ENCODE data around the gene RRAGB. TPM values are rescaled to one million over a fixed set of nuclear protein-coding genes. Genes with fewer than 3 reads are reported as not detected.

RRAGB gene
- total RNA-seq, 1 experiment from 2014 or later, result 19.6 TPM

DNA sequence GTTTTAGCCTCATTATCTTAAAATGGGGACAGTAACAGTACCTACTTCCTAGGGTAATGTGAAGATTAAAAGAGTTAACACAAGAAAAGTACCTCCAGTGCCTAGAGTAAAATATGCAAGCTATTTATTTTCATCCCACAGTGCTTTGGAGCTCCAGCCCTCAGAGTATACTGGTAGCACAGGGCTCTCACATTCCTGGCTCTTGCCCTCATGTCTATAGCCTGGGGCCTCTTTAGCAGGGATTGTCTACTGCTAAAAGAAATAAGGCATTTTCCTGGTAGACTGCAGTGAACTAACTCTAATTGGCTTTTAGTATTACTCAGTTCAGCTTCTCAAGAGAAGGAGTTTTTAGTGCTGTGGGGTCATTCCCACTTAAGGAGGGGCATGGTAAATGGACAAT, 60.8 kb downstream of the RRAGB start:
- Histone ChIP-seq H3K27ac (ENCODE audit: low read length) (no peak overlapping the region), H3K4me1 (ENCODE audit: control insufficient read depth, insufficient read depth, low read length) (no peaks in the 10 kb centered on the region), H3K4me3 (ENCODE audit: low read depth in 2 of 2, low read length in 2 of 2) (no peak overlapping the region), H3K9me3 (ENCODE audit: control insufficient read depth, insufficient read depth, low read depth, low read length) (no peaks in the 10 kb centered on the region), H3K36me3 (ENCODE audit: control insufficient read depth, insufficient read depth, low read length) (no peaks in the 10 kb centered on the region), H3K27me3 (ENCODE audit: control insufficient read depth, insufficient read depth, low read length) (no peaks in the 10 kb centered on the region)
- intact Hi-C loops (cut with micrococcal nuclease; ENCODE audit: unreplicated experiment) (loop anchor here (10.0 kb wide), 1 partner anchor 64 kb away; the partner anchor contains the start of gene RRAGB), in situ Hi-C loops (cut with HindIII; ENCODE audit: low pct_unique_long_range_greater_than_20kb, low sequenced_read_pairs) (no loop called here)
- DNase-seq (ENCODE audit: low read depth, low spot score), result no peak
- TF ChIP-seq POLR2AphosphoS5 (IDR thresholded peaks at IDR 0.05; ENCODE audit: low read depth, low read length), result no peak
- TF ChIP-seq TCF7L2 (IDR thresholded peaks at IDR 0.05; ENCODE audit: low read depth, low read length), result no peak
- TF ChIP-seq, protein P1, sequence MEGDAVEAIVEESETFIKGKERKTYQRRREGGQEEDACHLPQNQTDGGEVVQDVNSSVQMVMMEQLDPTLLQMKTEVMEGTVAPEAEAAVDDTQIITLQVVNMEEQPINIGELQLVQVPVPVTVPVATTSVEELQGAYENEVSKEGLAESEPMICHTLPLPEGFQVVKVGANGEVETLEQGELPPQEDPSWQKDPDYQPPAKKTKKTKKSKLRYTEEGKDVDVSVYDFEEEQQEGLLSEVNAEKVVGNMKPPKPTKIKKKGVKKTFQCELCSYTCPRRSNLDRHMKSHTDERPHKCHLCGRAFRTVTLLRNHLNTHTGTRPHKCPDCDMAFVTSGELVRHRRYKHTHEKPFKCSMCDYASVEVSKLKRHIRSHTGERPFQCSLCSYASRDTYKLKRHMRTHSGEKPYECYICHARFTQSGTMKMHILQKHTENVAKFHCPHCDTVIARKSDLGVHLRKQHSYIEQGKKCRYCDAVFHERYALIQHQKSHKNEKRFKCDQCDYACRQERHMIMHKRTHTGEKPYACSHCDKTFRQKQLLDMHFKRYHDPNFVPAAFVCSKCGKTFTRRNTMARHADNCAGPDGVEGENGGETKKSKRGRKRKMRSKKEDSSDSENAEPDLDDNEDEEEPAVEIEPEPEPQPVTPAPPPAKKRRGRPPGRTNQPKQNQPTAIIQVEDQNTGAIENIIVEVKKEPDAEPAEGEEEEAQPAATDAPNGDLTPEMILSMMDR (IDR thresholded peaks at IDR 0.05), result no peak
- TF ChIP-seq, protein P2, sequence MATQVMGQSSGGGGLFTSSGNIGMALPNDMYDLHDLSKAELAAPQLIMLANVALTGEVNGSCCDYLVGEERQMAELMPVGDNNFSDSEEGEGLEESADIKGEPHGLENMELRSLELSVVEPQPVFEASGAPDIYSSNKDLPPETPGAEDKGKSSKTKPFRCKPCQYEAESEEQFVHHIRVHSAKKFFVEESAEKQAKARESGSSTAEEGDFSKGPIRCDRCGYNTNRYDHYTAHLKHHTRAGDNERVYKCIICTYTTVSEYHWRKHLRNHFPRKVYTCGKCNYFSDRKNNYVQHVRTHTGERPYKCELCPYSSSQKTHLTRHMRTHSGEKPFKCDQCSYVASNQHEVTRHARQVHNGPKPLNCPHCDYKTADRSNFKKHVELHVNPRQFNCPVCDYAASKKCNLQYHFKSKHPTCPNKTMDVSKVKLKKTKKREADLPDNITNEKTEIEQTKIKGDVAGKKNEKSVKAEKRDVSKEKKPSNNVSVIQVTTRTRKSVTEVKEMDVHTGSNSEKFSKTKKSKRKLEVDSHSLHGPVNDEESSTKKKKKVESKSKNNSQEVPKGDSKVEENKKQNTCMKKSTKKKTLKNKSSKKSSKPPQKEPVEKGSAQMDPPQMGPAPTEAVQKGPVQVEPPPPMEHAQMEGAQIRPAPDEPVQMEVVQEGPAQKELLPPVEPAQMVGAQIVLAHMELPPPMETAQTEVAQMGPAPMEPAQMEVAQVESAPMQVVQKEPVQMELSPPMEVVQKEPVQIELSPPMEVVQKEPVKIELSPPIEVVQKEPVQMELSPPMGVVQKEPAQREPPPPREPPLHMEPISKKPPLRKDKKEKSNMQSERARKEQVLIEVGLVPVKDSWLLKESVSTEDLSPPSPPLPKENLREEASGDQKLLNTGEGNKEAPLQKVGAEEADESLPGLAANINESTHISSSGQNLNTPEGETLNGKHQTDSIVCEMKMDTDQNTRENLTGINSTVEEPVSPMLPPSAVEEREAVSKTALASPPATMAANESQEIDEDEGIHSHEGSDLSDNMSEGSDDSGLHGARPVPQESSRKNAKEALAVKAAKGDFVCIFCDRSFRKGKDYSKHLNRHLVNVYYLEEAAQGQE (IDR thresholded peaks at IDR 0.05; ENCODE audit: insufficient read depth in 1 of 2, low read depth in 2 of 2, low read length in 1 of 2), result no peak
- TF ChIP-seq SIN3A (IDR thresholded peaks at IDR 0.05; ENCODE audit: borderline replicate concordance, insufficient read depth, low read depth, low read length), result no peak
- ATAC-seq, result no peak
- no TSS peak for BruUV-seq (replicated peaks)
- POLR2A ChIA-PET, result no interaction called here
- CTCF ChIA-PET, result no interaction called here

DNA sequence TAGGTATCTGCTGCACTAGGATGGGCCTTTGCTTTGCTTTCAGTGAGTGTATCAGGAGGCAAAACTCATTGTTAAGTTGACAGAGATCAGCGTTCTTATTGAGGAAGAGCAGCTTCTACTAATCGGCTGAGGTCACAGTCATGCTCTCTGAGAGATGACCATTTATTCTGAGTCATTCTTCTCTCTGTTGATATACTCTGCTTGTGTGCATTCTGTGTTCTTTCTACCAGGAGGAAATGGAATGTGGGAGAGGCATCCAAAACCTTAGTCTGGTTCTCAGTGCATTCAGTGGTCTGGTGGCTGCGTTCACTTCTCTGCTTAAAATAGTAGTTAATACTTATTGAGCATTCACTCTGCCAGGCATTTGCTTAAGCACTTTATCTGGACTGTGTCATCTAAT, 66.2 kb downstream of the RRAGB start:
- ChIA-PET CTCF (no interaction called here), POLR2A (no interaction called here)
- DNase-seq (ENCODE audit: low read depth, low spot score) (no peak), ATAC-seq (no peak)
- Histone ChIP-seq H3K27ac (ENCODE audit: low read length) (no peak overlapping the region), H3K9me3 (ENCODE audit: control insufficient read depth, insufficient read depth, low read depth, low read length) (no peaks in the 10 kb centered on the region), H3K36me3 (ENCODE audit: control insufficient read depth, insufficient read depth, low read length) (no peaks in the 10 kb centered on the region), H3K4me3 (ENCODE audit: low read depth in 2 of 2, low read length in 2 of 2) (no peak overlapping the region), H3K4me1 (ENCODE audit: control insufficient read depth, insufficient read depth, low read length) (no peaks in the 10 kb centered on the region), H3K27me3 (ENCODE audit: control insufficient read depth, insufficient read depth, low read length) (no peaks in the 10 kb centered on the region)
- in situ Hi-C loops (cut with HindIII; ENCODE audit: low pct_unique_long_range_greater_than_20kb, low sequenced_read_pairs) (no loop called here), intact Hi-C loops (cut with micrococcal nuclease; ENCODE audit: unreplicated experiment) (no loop called here)
- BruUV-seq (replicated peaks), result no TSS peak
- TF ChIP-seq, protein P1 (IDR thresholded peaks at IDR 0.05), result no peak
- TF ChIP-seq, protein P2 (IDR thresholded peaks at IDR 0.05; ENCODE audit: insufficient read depth in 1 of 2, low read depth in 2 of 2, low read length in 1 of 2), result no peak
